Measurements from ENCODE around the gene PRPF19.

PRPF19 gene

DNA sequence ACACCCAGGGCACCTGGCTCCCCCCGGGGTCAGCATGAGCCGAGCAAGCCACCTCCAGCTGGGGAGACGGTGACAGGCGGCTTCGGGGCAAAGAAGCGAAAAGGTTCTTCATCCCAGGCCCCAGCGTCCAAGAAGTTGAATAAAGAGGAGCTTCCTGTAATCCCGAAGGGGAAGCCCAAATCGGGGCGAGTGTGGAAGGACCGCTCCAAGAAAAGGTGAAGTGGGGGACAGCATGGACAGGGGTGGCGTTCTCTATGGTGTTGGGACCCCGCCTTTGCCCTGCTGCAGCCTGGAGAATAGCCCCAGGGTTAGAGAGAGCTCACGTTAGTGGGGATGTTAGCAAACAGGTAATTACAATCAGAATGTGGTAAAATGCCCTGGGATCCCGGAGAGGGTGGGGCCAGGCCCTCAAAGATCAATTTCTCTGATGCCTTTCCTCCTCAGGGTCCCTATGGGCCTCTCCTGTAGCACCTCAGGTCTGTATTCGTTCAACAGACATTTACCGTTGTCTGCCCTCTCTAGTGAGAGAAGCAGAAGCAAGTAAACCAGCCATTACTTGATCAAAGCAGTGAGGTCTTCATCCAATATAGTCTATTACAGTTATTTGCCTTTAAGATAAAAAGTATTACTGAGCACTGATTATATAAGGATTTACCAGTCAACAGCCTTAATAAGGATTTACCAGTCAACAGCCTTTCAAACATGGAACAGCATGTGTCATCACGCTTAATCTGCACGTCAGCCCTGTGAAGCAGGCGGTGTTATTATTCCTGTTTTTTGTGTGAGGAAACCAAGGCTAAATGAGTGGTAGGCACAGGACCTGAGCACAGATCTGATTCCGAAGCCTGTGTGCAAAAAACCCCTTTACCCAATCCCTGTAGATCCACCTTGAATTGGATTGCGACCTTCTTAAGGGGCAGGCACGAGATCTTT, 63.5 kb downstream of the PRPF19 start:
- DNase-seq (ENCODE audit: insufficient read length, low spot score) (no peak), FAIRE-seq (no peak)
- TF ChIP-seq TAF1 (IDR thresholded peaks at IDR 0.05; ENCODE audit: low read depth, low read length) (no peak), POLR2AphosphoS5 (IDR thresholded peaks at IDR 0.05; ENCODE audit: low read depth, low read length) (no peak), POLR2A (IDR thresholded peaks at IDR 0.05; ENCODE audit: low read depth, low read length) (no peak), POU2F2 (IDR thresholded peaks at IDR 0.05; ENCODE audit: low read depth, low read length) (no peak), PAX5 (IDR thresholded peaks at IDR 0.05; ENCODE audit: insufficient read depth, low read length, severe bottlenecking) (no peak), SPI1 (IDR thresholded peaks at IDR 0.05; ENCODE audit: low read depth, low read length) (no peak)

DNA sequence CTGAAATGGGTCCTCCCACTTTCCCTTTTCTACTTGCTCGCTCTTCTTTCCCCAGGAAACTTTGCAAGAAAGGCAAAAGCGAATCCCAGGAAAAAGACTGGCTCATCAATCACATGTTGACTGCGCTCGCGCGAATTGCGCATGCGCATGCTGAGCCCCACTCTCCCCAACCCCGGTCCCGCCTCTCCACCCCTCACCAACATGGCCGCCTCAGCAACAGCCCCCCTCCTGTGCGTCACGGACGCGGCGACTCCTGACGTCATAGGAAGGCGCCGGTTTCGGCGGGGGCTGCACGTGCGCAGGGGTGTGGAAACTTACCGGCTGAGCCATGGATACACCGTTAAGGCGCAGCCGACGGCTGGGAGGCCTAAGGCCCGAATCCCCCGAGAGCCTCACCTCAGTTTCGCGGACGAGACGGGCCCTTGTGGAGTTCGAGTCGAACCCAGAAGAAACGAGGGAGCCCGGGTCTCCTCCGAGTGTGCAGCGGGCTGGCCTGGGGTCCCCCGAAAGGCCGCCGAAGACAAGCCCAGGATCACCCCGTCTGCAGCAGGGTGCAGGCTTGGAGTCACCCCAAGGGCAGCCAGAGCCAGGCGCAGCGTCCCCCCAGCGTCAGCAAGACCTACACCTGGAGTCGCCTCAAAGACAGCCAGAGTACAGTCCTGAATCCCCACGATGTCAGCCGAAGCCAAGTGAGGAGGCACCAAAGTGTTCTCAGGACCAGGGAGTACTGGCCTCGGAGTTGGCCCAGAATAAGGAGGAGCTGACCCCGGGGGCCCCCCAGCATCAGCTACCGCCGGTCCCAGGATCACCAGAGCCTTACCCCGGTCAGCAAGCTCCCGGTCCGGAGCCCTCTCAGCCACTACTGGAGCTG, 64.4 kb downstream of the PRPF19 start, which contains the start of gene CCDC86:
Gene CCDC86 (plus strand): TSS at position 317 of the 871 bp plus-strand sequence. CDS start 12 bp downstream, at position 329.
- DNase-seq (ENCODE audit: insufficient read length, low spot score) (peak; percentile 98), FAIRE-seq (peak; percentile 99)
- TF ChIP-seq POU2F2 (IDR thresholded peaks at IDR 0.05; ENCODE audit: low read depth, low read length) (peak; percentile 73; the same call in 1 of the 2 replicates), TAF1 (IDR thresholded peaks at IDR 0.05; ENCODE audit: low read depth, low read length) (peak; percentile 46), PAX5 (IDR thresholded peaks at IDR 0.05; ENCODE audit: insufficient read depth, low read length, severe bottlenecking) (peak; percentile 55), SPI1 (IDR thresholded peaks at IDR 0.05; ENCODE audit: low read depth, low read length) (no peak), POLR2A (IDR thresholded peaks at IDR 0.05; ENCODE audit: low read depth, low read length) (no peak), POLR2AphosphoS5 (IDR thresholded peaks at IDR 0.05; ENCODE audit: low read depth, low read length) (peak; percentile 51; the same call in 1 of the 2 replicates)
